Fibroblast of lung (primary cell): Measurements from ENCODE around the gene GUCD1. TPM values are rescaled to one million over a fixed set of nuclear protein-coding genes. Genes with fewer than 3 reads are reported as not detected.

Source experiments
- DNase-seq, 2 donors: peaks; one replicate each; pipeline versions ENCODE4 v3.0.0 to v3.0.0-alpha.2; 2010; ENCODE audit warnings: low read depth in 2 of 2
- H2AFZ ChIP-seq: 2 replicates; pipeline ENCODE4 v1.5.1; 2012; ENCODE audit warnings: low read length, control low read depth, inconsistent platforms
- H3K27ac ChIP-seq: 2 replicates; pipeline ENCODE4 v1.5.1; 2011; ENCODE audit warnings: low read length, control low read depth; ENCODE audit not compliant: insufficient read depth
- H3K27me3 ChIP-seq: 2 replicates; pipeline ENCODE4 v1.5.1; 2011; ENCODE audit warnings: mild to moderate bottlenecking, low read length; ENCODE audit not compliant: control insufficient read depth, insufficient read depth
- H3K36me3 ChIP-seq: 2 replicates; pipeline ENCODE4 v1.5.1; 2011; ENCODE audit warnings: low read length; ENCODE audit not compliant: control insufficient read depth, insufficient read depth
- H3K4me1 ChIP-seq: 2 replicates; pipeline ENCODE4 v1.5.1; 2011; ENCODE audit warnings: low read length; ENCODE audit not compliant: control insufficient read depth, insufficient read depth; ENCODE audit errors: extremely low read depth
- H3K4me2 ChIP-seq: 2 replicates; pipeline ENCODE4 v1.5.1; 2011; ENCODE audit warnings: low read length, control low read depth; ENCODE audit not compliant: insufficient read depth; ENCODE audit errors: extremely low read depth
- H3K4me3 ChIP-seq, 4 experiments: fragments of 200-600 bp in 1 of 4; sonication (generic) in 1 of 4; replicated peaks in 1 of 4; 2 replicates each; pipeline ENCODE4 v1.5.1; 2011 to 2016; ENCODE audit warnings: low read length in 4 of 4, low read depth in 3 of 4, mild to moderate bottlenecking in 3 of 4, control low read depth in 2 of 4, inconsistent platforms in 1 of 4, mixed read lengths in 1 of 4; ENCODE audit not compliant: insufficient read depth in 1 of 4; ENCODE audit errors: control extremely low read depth in 1 of 4
- H3K79me2 ChIP-seq: 2 replicates; pipeline ENCODE4 v1.5.1; 2012; ENCODE audit warnings: mild to moderate bottlenecking, low read length, inconsistent platforms; ENCODE audit not compliant: control insufficient read depth, insufficient read depth
- H3K9ac ChIP-seq: 2 replicates; pipeline ENCODE4 v1.5.1; 2011; ENCODE audit warnings: mild to moderate bottlenecking, low read length, control low read depth; ENCODE audit not compliant: insufficient read depth
- H3K9me3 ChIP-seq: 2 replicates; pipeline ENCODE4 v1.5.1; 2012; ENCODE audit warnings: low read depth, low read length; ENCODE audit not compliant: control insufficient read depth, insufficient read depth
- H4K20me1 ChIP-seq: 2 replicates; pipeline ENCODE4 v1.5.1; 2011; ENCODE audit warnings: low read length; ENCODE audit not compliant: control insufficient read depth, insufficient read depth; ENCODE audit errors: extremely low read depth
- EZH2 ChIP-seq: IDR thresholded peaks from 2 replicates; pipeline ENCODE4 v1.5.1; 2012; ENCODE audit warnings: low read length, control low read depth, mild to moderate bottlenecking; ENCODE audit errors: missing control alignments
- polyA plus RNA-seq, 2 donors: library from polyadenylated mRNA; depleted of rRNA in 1 of 2; stranded (reverse) in 1 of 2; unstranded in 1 of 2; fragments of >200 nt; gene quantifications; 2 replicates each; pipeline ENCODE4 v1.2.1, GENCODE V29; 2011 to 2012; ENCODE audit warnings: missing spikeins in 1 of 2
- total RNA-seq: library from RNA; depleted of rRNA; stranded (reverse); fragments of >200 nt; gene quantifications from 2 replicates; pipeline ENCODE4 v1.2.1, GENCODE V29; 2014
- TF ChIP-seq, protein P1 (sequence below), 2 donors: IDR thresholded peaks in 1 of 2; conservative IDR thresholded peaks in 1 of 2; 1 replicate in 1 of 2; 2 replicates in 1 of 2; pipeline ENCODE4 v1.5.1; 2011 to 2012; ENCODE audit warnings: low read length in 2 of 2, control low read depth in 1 of 2, inconsistent platforms in 1 of 2, low read depth in 1 of 2, mild to moderate bottlenecking in 1 of 2

The GUCD1 gene
- total and polyA plus RNA-seq, 2 donors (not counting 1 experiment from before 2014, with no cell fraction given): 83.4 to 178 TPM

DNA sequence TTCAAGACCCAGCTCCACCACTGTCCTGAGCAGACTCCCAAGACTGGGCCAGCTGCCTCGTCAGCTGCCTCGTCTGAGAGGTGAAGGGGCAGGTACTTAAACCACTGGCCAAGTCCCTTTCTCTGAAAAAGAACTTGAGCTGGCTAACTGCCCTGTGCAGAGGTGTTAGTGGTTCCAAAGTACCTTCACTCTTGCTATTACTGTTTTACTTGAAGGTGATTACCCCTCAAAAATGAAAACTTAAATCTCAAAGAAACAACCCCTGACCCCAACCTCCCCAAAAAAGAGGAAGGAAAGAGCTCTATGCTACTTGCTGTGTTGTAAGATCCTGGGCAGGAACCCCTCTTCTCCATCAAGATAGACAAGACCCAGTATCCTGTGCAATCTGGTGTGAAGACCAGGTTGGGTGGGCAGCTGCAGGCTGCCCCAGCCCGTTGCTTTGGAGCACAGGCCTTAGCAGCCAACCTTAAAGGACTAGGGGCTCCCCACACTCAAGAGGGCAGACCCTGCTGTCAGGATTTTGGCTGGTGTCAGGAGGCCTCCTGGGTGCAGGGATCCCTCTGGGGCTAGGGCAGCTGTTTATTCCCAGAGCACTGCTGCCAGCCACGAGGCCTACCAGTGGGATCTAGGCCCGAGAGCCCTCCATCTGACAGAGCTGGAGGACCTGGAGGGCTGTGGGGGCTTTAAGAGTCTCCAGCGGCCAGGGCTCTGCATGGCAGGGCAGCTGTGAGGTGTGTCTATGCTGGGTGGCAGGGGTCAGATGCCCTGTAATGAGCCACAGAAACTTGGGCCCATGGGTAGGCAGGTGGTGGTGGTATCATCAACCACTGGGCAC lies 13.0 kb downstream of the GUCD1 start:
- no peak overlapping the region for H3K27ac ChIP-seq
- no peak overlapping the region for H3K9ac ChIP-seq
- no peaks in the 10 kb centered on the region for H3K79me2 ChIP-seq
- peaks cover 33% of the 10 kb centered on the region for H3K36me3 ChIP-seq
- no peak overlapping the region for H3K4me3 ChIP-seq
- DNase-seq: no peak
- TF ChIP-seq, protein P1, sequence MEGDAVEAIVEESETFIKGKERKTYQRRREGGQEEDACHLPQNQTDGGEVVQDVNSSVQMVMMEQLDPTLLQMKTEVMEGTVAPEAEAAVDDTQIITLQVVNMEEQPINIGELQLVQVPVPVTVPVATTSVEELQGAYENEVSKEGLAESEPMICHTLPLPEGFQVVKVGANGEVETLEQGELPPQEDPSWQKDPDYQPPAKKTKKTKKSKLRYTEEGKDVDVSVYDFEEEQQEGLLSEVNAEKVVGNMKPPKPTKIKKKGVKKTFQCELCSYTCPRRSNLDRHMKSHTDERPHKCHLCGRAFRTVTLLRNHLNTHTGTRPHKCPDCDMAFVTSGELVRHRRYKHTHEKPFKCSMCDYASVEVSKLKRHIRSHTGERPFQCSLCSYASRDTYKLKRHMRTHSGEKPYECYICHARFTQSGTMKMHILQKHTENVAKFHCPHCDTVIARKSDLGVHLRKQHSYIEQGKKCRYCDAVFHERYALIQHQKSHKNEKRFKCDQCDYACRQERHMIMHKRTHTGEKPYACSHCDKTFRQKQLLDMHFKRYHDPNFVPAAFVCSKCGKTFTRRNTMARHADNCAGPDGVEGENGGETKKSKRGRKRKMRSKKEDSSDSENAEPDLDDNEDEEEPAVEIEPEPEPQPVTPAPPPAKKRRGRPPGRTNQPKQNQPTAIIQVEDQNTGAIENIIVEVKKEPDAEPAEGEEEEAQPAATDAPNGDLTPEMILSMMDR (conservative IDR thresholded peaks at IDR 0.05 in 1 of 2, IDR thresholded peaks at IDR 0.05 in 1 of 2; ENCODE audit: low read depth in 1 of 2, low read length in 2 of 2): no peak
- no peak for TF ChIP-seq EZH2
- no peaks in the 10 kb centered on the region for H3K27me3 ChIP-seq
- H2AFZ ChIP-seq: no peak overlapping the region
- peaks cover 2% of the 10 kb centered on the region for H4K20me1 ChIP-seq
- H3K4me2 ChIP-seq: no peak overlapping the region
- H3K9me3 ChIP-seq: no peaks in the 10 kb centered on the region
- peaks cover 8% of the 10 kb centered on the region for H3K4me1 ChIP-seq

DNA sequence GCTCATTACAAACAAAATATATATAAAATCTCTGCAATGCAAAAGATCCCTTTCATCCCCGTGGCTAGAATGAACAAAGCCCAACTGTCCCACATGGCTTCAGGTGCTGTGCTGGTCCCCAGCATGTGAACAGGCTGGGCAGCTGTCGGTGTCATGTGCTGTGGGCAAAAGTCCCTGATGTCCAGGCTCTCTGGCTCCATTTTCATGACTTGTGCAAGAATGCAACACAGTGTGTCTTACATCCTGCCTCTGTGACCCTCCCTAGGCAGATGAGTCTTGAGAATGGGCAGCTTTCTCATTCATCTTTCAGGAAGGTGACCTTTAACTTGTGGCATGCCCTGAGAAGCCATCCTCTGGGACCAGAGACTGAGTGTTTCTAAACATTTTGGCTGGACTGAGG lies 14.5 kb downstream of the GUCD1 start:
- Histone ChIP-seq H2AFZ (no peak overlapping the region), H3K9me3 (no peaks in the 10 kb centered on the region), H3K27me3 (no peaks in the 10 kb centered on the region), H3K4me3 (no peak overlapping the region), H3K9ac (no peak overlapping the region), H3K4me2 (no peak overlapping the region), H3K79me2 (no peaks in the 10 kb centered on the region), H3K4me1 (peaks cover 8% of the 10 kb centered on the region), H3K27ac (no peak overlapping the region), H4K20me1 (peaks cover 2% of the 10 kb centered on the region), H3K36me3 (peaks cover 28% of the 10 kb centered on the region)
- DNase-seq: no peak
- no peak for TF ChIP-seq EZH2
- TF ChIP-seq, protein P1 (conservative IDR thresholded peaks at IDR 0.05 in 1 of 2, IDR thresholded peaks at IDR 0.05 in 1 of 2; ENCODE audit: low read depth in 1 of 2, low read length in 2 of 2): no peak

DNA sequence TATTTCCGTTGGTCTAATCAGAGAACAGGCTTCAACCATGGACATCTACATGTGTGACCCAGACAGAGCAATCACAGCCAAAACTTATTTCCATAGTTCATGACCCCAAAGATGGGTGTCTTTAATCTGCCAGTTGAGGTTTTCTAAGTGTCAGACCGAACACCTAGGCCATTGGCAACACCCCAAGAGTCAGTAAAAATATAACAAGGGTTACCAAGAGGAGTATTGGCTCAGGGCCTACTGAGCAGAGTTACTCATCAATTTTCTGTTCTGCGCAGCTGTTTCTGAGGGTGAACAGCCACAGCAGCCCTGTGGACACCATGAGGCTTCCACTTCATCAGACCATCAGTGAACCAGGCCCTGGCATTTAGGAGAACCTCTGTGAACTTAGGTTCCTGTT lies 18.8 kb downstream of the GUCD1 start:
- no peak overlapping the region for H3K27ac ChIP-seq
- DNase-seq: no peak

More for the DNA sequence above, 18.8 kb downstream of the GUCD1 start:
- Histone ChIP-seq H3K27me3 (peaks cover 3% of the 10 kb centered on the region), H3K36me3 (peaks cover 6% of the 10 kb centered on the region), H2AFZ (no peak overlapping the region), H3K79me2 (no peaks in the 10 kb centered on the region), H3K4me3 (no peak overlapping the region), H3K9ac (no peak overlapping the region), H3K4me2 (no peak overlapping the region), H4K20me1 (peaks cover 2% of the 10 kb centered on the region), H3K9me3 (no peaks in the 10 kb centered on the region), H3K4me1 (no peaks in the 10 kb centered on the region)
- TF ChIP-seq, protein P1 (conservative IDR thresholded peaks at IDR 0.05 in 1 of 2, IDR thresholded peaks at IDR 0.05 in 1 of 2; ENCODE audit: low read depth in 1 of 2, low read length in 2 of 2): no peak
- no peak for TF ChIP-seq EZH2
